Cardiac fibroblast (primary cell): ENCODE data around the gene DPH7.
"Not testable (repeated sequence)": the region's sequence is repeated elsewhere in the genome, so short reads cannot be mapped to it uniquely, and the experiment has no call there.

Source experiments
- DNase-seq, 2 donors: peaks; one replicate each; pipeline versions ENCODE4 v3.0.0 to v3.0.0-alpha.2; 2010; ENCODE audit warnings: low read depth in 2 of 2
- H3K4me3 ChIP-seq, 2 donors: replicated peaks in 1 of 2; 1 replicate in 1 of 2; 2 replicates in 1 of 2; pipeline ENCODE4 v1.5.1; 2011; ENCODE audit warnings: low read depth in 2 of 2, low read length in 2 of 2, mild to moderate bottlenecking in 2 of 2, moderate library complexity in 1 of 2
- CTCF ChIP-seq: IDR thresholded peaks from one replicate; pipeline ENCODE4 v1.5.1; 2011; ENCODE audit warnings: low read depth, mild to moderate bottlenecking, low read length, inconsistent platforms

Gene DPH7

GRCh38 chr9:137535120-137535428 lies 43.7 kb downstream of the DPH7 start:
- no peak for DNase-seq
- TF ChIP-seq CTCF, result no peak
- no peak overlapping the region for H3K4me3 ChIP-seq

GRCh38 chr9:137534256-137535119 lies 44.2 kb downstream of the DPH7 start:
- DNase-seq, result peak; percentile 71 to 75

GRCh38 chr9:137532891-137533468 lies 45.7 kb downstream of the DPH7 start:
- not testable (repeated sequence) for DNase-seq, H3K4me3 ChIP-seq

More at GRCh38 chr9:137534256-137535119, 44.2 kb downstream of the DPH7 start:
- H3K4me3 ChIP-seq, result no peak overlapping the region
- peak; percentile 76 for TF ChIP-seq CTCF

- H3K4me3 ChIP-seq, result no peak overlapping the region
- no peak for TF ChIP-seq CTCF
- no peak for DNase-seq
Measured at GRCh38 chr9:137531099-137531765, 47.5 kb downstream of the DPH7 start.

GRCh38 chr9:137530331-137530730 lies 48.4 kb downstream of the DPH7 start:
- no peak for TF ChIP-seq CTCF
- no peak overlapping the region for H3K4me3 ChIP-seq
- no peak for DNase-seq

GRCh38 chr9:137524981-137525317 lies 53.8 kb downstream of the DPH7 start:
- no peak for TF ChIP-seq CTCF
- no peak overlapping the region for H3K4me3 ChIP-seq
- no peak for DNase-seq
